SKM-1 (cell line): ENCODE data around the gene RORC.
A peak's percentile ranks its signal among the peaks of the same experiment; 100 is the strongest.

Source experiments
- DNase-seq: peaks from one replicate; lab custom pipeline; 2025; ENCODE audit not compliant: unreplicated experiment; lab: John Stamatoyannopoulos, UW

Gene RORC

DNA sequence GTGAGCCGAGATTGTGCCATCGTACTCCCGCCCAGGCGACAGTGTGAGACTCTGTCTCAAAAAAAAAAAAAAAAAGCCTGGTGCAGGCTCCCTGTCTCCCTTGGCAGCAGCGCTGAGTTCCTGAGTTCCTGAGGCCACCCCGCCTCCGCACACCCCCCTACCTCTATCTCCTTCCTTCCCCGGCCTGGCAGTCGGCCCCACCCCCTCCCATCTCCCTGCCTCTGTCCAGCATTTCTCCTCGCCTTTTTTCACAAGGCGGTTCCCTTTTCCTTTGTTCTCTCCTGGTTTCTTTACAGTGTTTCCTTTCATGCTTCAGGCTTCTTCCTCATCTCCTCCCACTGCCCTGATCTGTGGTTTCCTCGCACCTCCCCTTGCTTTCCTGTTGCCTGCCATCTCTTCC, 2.7 kb downstream of the RORC start:
- no peak for DNase-seq

GRCh38 chr1:151827853-151828252, 3.7 kb downstream of the RORC start:
- no peak for DNase-seq

DNA sequence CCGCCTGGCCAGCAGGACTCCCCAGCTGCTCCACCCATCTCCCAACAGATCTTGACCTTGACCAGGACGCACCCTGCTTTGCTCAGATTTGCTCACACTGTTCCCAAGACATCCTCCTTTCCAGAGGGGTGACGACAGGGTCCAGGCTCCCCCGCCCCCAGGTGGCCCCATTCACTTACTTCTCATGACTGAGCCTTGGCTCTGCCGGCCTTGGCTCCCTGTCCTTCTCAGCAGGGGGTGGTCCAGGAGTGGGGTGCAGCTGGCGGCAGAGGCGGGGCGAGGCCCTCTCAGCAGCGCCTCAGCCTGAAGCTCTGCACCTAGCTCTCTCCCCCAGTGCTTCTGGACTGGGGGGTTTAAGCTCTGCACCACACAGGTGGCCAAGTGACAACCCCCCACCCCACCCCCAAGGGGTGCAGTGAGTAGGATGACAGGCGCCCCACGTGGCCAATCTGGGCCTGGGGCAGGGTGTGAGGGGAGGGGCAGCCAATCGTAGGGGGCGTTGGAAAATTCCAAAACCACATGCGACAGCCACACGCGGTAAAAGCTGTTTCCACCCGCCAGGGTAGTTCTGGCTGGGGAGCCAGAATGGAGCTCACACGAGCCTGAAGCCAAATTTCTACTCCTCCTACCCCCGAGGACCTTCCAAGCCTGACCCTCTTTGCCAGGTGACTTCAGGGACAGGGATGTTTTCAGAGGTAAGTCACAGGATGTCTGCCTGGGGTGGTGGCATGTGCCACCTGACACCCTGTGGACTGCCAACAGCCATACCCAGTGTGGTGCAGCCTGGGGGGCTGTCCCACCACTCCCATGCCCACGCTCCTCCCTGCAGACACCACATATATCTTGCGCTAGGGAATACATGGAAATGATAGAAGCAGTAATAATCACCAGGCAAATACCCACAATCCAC, 5.6 kb downstream of the RORC start:
- no peak for DNase-seq

DNA sequence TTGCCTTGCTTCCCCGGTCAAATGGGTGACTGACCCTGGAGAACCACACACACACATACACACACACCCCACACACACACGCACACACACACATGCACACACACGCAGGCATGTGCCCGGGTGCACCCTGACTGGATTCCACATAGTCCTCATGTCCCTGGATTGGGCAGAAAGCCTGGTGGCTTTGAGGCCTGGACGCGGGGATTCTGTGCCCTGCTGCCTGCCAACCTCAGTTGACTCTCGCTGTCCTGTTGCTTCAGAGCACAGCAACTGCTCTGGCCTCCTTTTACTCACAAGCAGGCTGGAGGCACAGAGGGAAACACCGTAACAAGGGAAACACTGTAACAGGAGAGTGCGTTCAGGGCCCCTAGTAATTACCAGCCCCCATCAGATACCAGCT, 6.4 kb downstream of the RORC start:
- no peak for DNase-seq

DNA sequence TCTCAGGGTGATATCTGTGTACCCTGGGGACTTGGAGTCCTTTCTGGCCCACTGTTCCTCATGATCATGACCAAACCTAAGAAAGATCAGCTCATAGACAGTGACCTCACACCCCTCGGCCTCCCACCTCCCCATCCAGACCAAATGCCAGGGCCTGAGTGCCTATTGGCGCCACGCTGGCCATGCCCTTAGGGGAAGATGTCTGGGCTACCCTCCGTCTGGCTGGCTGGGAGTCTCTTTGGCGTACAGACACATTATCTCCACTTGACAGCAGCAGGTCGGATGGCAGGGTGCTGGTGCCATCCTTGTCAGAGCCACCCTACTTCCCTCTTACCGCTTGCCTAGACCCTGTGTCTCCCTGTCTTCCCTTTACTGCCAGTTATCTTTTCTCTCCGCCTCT, 8.4 kb downstream of the RORC start:
- DNase-seq, result no peak

GRCh38 chr1:151822404-151822803, 9.2 kb downstream of the RORC start:
- no peak for DNase-seq

DNA sequence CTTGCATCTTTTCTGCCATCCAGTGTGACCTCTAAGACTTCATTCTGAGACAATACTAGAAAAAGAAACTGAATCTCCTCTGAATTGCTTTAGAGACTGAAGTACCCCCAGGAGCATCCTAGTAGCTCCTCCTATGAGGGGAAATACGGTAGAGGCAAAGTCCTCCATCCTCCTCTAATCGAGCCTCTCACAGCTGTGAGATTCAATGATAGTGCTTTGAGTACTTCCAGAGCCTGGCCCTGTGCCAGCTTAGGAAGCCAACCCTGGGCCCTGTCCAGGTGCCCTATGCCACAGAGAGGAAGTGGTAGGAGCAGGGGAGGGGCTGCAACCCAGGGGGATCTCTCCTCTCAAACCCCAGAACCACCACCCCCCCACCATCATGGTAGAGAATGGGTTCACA, 10.7 kb downstream of the RORC start:
- no peak for DNase-seq

GRCh38 chr1:151819976-151820623, 11.5 kb downstream of the RORC start:
- no peak for DNase-seq

- DNase-seq, result no peak
Measured at GRCh38 chr1:151819227-151819835, 12.3 kb downstream of the RORC start.

DNA sequence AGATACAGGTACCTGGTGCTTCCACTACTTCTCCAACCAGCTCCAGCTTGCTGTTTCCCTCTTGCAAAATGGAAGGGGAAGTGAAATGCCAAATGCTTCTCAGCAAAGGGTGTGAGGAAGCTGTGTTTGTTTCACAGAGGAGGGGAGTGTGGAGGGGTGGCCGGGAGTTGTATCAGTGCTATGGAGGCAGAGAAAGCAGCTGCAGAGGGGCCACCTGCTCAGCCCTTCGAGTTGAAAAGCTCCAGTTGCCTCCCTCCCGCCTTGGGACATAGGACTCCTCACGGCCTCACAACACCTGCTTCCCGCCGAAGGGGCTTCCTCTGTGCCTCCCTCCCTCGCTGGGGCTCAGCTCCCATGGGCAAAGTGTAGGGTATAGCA, 14.3 kb downstream of the RORC start:
- peak; percentile 30 for DNase-seq

DNA sequence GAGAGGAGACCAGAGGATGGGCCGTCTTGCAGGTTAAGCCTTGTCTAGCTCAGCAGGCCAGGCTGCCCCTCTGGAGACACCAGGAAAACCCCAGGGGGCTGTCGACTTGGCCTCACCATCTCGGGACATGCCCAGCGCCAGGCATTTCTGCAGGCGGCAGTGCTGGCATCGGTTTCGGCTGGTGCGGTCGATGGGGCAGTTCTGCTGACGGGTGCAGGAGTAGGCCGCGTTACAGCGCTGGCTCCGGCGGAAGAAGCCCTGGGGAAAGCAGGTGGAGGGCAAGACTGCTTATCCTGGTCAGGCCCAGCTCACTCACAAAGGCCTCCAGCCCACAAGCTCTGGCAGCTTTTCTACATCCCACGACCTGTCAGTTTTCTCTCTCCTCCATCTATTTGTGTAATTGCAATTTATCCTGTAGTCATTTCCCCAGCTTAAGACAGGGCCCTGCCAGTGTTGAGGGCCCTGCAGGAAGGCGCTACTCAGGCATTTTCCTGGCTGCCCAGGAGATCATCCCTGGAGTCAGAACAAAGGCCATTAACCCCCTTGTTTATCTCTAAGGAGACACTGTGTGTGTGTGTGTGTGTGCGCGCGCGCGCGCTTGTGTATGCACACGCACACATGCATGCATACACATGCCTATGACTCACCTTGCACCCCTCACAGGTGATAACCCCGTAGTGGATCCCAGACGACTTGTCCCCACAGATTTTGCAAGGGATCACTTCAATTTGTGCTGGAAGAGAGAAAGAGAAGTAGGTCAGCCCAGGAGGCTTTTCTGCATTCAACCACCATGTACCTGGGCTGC, 14.9 kb downstream of the RORC start:
- no peak for DNase-seq

DNA sequence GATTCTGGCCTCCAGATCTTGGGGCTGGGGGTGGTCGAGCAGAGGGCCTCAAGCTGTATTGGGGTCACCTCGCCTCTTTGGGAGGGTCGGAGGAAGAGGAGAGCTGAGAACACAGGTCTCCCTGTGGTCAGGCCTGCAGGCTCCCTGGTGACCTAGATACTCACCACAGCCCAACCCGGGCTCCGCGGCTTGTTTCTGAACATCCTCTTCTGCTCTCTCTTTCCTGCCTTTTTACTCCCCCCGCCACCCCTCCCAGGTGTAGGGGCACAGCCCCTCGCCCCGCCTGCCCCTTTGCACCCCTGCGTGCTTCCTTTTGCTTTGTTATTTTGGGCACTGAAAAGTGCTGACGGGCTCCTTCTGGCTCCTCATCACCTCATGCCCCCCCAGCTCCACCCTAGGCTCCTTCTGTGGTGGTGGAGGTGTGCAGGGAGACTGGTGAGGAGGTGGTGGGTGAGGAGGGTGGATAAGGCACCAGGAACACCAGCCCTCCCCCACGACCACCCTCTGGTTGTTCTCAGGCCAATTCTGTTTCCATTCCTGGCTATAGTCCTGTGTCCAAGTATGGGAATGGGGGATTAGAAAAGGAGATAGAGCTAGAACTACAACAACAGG, 15.8 kb downstream of the RORC start:
- no peak for DNase-seq

GRCh38 chr1:151814971-151815545, 16.5 kb downstream of the RORC start:
- DNase-seq, result no peak

GRCh38 chr1:151814426-151814825, 17.2 kb downstream of the RORC start:
- no peak for DNase-seq

GRCh38 chr1:151813271-151813977, 18.2 kb downstream of the RORC start:
- DNase-seq, result no peak

GRCh38 chr1:151811181-151811580, 20.4 kb downstream of the RORC start:
- no peak for DNase-seq

DNA sequence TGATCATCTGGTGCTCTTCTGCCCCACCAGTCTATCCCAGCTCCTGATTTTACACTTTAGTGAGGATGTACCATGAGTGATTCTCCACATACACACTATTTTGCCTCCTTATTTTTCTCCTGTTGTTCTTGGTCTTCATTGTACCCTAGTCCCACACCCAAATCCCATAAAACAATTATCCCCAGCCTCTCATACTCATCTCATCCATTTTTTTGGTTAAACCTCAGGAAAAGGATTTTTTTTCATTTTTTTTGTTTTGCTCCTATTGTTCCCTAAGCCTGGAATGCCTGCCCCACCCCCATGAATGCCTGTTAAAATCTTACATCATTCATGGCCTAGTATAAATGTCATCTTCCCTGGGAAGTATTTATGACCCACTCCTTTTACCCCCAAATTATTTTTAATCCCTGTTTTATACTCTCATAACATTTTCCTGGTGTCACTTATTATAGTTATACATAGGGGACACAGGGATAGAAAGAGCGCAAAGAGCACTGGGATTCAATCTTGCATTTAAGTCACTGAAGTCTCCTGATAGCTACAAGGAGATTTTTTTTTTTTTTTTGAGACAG, 21.5 kb downstream of the RORC start:
- no peak for DNase-seq

GRCh38 chr1:151809290-151809984, 22.2 kb downstream of the RORC start:
- no peak for DNase-seq

DNA sequence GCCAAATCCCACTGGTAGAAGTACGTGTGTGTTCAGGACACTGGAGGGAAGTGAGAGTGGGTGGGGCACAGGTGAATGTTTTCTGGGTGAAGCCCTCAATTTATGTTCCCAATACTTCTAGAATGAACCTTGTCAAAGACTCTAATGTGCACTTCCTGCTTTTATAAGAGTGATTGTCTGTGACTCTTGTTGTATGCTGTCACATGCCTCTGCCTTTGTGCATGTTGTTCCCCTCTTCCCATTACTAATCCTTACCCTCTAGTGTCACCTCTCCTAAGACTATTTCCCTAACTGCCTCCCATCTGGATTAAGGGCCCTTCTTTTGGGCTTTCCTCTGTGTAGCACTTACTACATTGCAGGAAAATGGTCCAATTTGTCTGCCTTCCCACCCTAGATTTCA, 23.8 kb downstream of the RORC start:
- DNase-seq, result no peak
